GM21717 (cell line): ENCODE measurements around the gene TTC34.
"Not testable (repeated sequence)": the region's sequence is repeated elsewhere in the genome, so short reads cannot be mapped to it uniquely, and the experiment has no call there.

Experiments
- ATAC-seq: cut with Tn5 transposase; IDR thresholded peaks from one replicate; pipeline ENCODE4 v1.9.1; 2021; ENCODE audit warnings: mild to moderate bottlenecking, moderate library complexity; ENCODE audit not compliant: unreplicated experiment

TTC34 gene

GRCh38 chr1:2781627-2782026, 19.9 kb downstream of the TTC34 start:
- ATAC-seq, result no peak

GRCh38 chr1:2778220-2778592, 23.3 kb downstream of the TTC34 start:
- ATAC-seq, result no peak

GRCh38 chr1:2777424-2778219, 23.9 kb downstream of the TTC34 start:
- no peak for ATAC-seq

GRCh38 chr1:2775333-2775732, 26.2 kb downstream of the TTC34 start:
- not testable (repeated sequence) for ATAC-seq

GRCh38 chr1:2768052-2768451, 33.4 kb downstream of the TTC34 start:
- not testable (repeated sequence) for ATAC-seq

GRCh38 chr1:2759433-2759832, 42.1 kb downstream of the TTC34 start:
- ATAC-seq, result not testable (repeated sequence)

GRCh38 chr1:2757519-2757918, 44.0 kb downstream of the TTC34 start:
- not testable (repeated sequence) for ATAC-seq

- not testable (repeated sequence) for ATAC-seq
Measured at GRCh38 chr1:2755426-2755825, 46.1 kb downstream of the TTC34 start.

- ATAC-seq, result not testable (repeated sequence)
Measured at GRCh38 chr1:2754597-2754996, 46.9 kb downstream of the TTC34 start.

GRCh38 chr1:2752503-2752902, 49.0 kb downstream of the TTC34 start:
- not testable (repeated sequence) for ATAC-seq

- ATAC-seq, result not testable (repeated sequence)
Measured at GRCh38 chr1:2751866-2752265, 49.6 kb downstream of the TTC34 start.

GRCh38 chr1:2750766-2751730, 50.4 kb downstream of the TTC34 start:
- not testable (repeated sequence) for ATAC-seq

- not testable (repeated sequence) for ATAC-seq
Measured at GRCh38 chr1:2750041-2750680, 51.3 kb downstream of the TTC34 start.

GRCh38 chr1:2748626-2749025, 52.9 kb downstream of the TTC34 start:
- ATAC-seq, result not testable (repeated sequence)

- not testable (repeated sequence) for ATAC-seq
Measured at GRCh38 chr1:2694796-2695195, 106.7 kb downstream of the TTC34 start.

- ATAC-seq, result not testable (repeated sequence)
Measured at GRCh38 chr1:2690180-2690579, 111.3 kb downstream of the TTC34 start.

GRCh38 chr1:2688336-2688665, 113.2 kb downstream of the TTC34 start:
- ATAC-seq, result not testable (repeated sequence)

GRCh38 chr1:2687638-2688335, 113.7 kb downstream of the TTC34 start:
- ATAC-seq, result not testable (repeated sequence)

GRCh38 chr1:2687174-2687591, 114.3 kb downstream of the TTC34 start:
- not testable (repeated sequence) for ATAC-seq

- not testable (repeated sequence) for ATAC-seq
Measured at GRCh38 chr1:2686091-2686863, 115.2 kb downstream of the TTC34 start.
